ACC112 (cell line): Measurements from ENCODE around the gene AK2.
"Not testable (repeated sequence)": the region's sequence is repeated elsewhere in the genome, so short reads cannot be mapped to it uniquely, and the experiment has no call there.

ENCODE experiments used
- H2AFZ ChIP-seq: fragments of 200-600 bp; sonication (generic); one replicate; pipeline ENCODE4 v1.6.0; 2017; ENCODE audit warnings: antibody characterized with exemption, low read length; ENCODE audit not compliant: unreplicated experiment
- H3K27ac ChIP-seq: fragments of 200-600 bp; sonication (generic); 2 replicates; pipeline ENCODE4 v1.5.1; 2014; ENCODE audit warnings: low read depth, mild to moderate bottlenecking, antibody characterized with exemption, low read length, moderate library complexity
- H3K27me3 ChIP-seq: fragments of 200-600 bp; sonication (generic); 2 replicates; pipeline ENCODE4 v1.6.1; 2014; ENCODE audit warnings: mild to moderate bottlenecking, antibody characterized with exemption, low read length, moderate library complexity, mixed read lengths; ENCODE audit not compliant: insufficient read depth
- H3K36me3 ChIP-seq: fragments of 200-600 bp; sonication (generic); 2 replicates; pipeline ENCODE4 v1.6.1; 2016; ENCODE audit warnings: mild to moderate bottlenecking, antibody characterized with exemption, low read length, moderate library complexity, mixed read lengths; ENCODE audit not compliant: insufficient read depth
- H3K4me1 ChIP-seq: fragments of 200-600 bp; sonication (generic); one replicate; pipeline ENCODE4 v1.6.1; 2016; ENCODE audit warnings: low read length, mixed read lengths; ENCODE audit not compliant: insufficient read depth, unreplicated experiment, control insufficient read depth
- H3K4me3 ChIP-seq: fragments of 200-600 bp; sonication (generic); 2 replicates; pipeline ENCODE4 v1.5.1; 2014; ENCODE audit warnings: mild to moderate bottlenecking, low read depth, low read length
- H3K79me2 ChIP-seq: fragments of 200-600 bp; sonication (generic); one replicate; pipeline ENCODE4 v1.6.0; 2016; ENCODE audit warnings: low read length; ENCODE audit not compliant: control insufficient read depth, unreplicated experiment, insufficient read depth

AK2 gene

DNA sequence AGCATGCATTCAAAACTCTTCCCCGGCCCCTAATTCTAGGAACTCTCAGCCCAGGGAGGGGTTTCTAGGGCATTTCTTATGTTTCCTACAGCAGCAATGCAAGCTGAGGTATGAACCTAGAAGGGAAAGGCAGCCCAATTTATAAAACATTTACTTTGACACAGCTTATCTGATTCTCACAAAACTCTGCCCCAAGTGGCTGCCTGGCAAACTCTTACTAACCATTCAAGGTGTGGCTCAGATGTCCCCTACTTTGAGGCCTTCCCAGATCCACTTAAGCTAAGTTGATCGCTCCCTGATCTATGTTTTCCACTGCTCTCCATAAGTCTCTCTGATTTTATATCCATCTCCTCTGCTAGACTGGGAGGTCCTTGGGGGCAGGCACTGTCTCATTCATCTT lies 35.4 kb downstream of the AK2 start:
- no peaks in the 10 kb centered on the region for H3K79me2 ChIP-seq
- H3K36me3 ChIP-seq, result no peaks in the 10 kb centered on the region
- H3K27ac ChIP-seq, result no peak overlapping the region
- no peak overlapping the region for H2AFZ ChIP-seq
- H3K4me3 ChIP-seq, result no peak overlapping the region
- no peaks in the 10 kb centered on the region for H3K27me3 ChIP-seq
- H3K4me1 ChIP-seq, result peaks cover 39% of the 10 kb centered on the region

DNA sequence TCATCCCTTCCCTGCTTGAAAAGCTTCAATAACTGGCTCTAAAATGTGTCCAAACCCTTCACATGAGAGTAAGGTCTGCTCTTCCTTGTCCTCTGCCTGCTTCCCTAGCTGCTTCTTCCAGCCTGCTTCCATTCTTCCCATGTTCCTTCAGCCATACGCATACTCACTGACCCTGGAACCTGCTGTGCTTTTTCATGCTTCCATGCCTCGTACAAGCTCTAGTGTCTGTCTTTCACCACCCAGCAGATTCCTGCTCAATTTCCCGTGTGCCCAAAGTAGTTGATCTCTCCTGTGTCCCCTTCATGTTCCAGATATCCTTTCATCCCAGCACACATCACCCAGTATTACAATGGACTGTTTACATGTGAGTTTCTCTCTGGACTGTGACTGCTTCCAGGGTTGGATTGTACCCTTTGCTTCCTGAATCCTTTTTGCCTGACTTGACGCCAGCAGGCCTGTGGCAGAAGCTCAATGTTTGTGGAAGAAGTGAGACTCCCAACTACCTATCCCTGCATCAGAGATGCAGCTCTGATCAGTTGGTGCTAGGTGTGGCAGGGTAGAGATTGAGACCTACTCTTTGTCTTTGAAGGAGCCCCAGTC lies 36.2 kb downstream of the AK2 start:
- Histone ChIP-seq H3K27ac (no peak overlapping the region), H3K4me1 (peaks cover 39% of the 10 kb centered on the region), H3K79me2 (no peaks in the 10 kb centered on the region), H3K4me3 (no peak overlapping the region), H3K36me3 (no peaks in the 10 kb centered on the region), H3K27me3 (no peaks in the 10 kb centered on the region), H2AFZ (no peak overlapping the region)

DNA sequence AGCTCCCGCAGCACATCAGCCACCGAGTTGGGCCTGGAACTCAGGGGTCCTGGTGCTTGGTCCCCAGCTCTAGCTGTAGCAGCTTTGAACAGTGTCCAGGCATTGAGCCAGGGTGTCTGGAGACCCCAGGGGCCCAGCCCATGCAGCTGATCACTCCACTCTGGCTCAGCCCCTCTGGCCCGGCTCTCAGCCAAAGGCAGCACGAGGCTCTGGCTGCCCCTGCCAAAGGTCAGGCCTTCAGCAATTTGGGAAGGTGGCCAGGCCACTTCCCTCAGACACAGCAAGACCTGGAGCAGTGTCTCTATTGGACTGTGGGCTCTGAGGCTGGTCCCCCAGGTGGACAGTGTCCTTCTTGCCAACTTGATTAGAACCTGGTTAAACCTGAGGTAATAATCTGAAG lies 37.7 kb downstream of the AK2 start:
- no peaks in the 10 kb centered on the region for H3K79me2 ChIP-seq
- peak overlapping the region; percentile 88; the same call in 1 of the 2 replicates for H3K27ac ChIP-seq
- H3K36me3 ChIP-seq, result no peaks in the 10 kb centered on the region

DNA sequence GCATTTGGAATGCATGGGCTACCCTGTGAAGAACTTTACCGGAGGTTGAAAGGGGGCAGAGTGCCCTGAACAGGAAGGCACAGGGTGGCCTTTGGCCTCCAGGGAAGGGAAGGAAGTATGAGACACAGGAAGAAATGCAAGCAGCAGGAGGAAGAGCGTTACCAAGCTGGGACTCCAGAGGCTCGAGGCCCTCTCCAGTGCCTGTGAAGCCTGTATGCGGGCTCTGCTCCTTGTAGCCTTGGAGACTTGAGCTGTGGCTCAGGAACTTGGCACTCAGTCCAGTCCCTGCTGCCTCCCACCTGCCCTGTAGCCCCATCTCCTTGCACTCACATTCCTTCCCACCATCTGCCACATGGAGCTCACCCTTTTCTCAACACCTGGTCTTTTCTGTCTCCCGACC lies 38.6 kb downstream of the AK2 start:
- H3K27me3 ChIP-seq, result no peaks in the 10 kb centered on the region

More for the DNA sequence above, 37.7 kb downstream of the AK2 start:
- no peak overlapping the region for H2AFZ ChIP-seq
- no peaks in the 10 kb centered on the region for H3K27me3 ChIP-seq
- H3K4me1 ChIP-seq, result peaks cover 27% of the 10 kb centered on the region
- no peak overlapping the region for H3K4me3 ChIP-seq

DNA sequence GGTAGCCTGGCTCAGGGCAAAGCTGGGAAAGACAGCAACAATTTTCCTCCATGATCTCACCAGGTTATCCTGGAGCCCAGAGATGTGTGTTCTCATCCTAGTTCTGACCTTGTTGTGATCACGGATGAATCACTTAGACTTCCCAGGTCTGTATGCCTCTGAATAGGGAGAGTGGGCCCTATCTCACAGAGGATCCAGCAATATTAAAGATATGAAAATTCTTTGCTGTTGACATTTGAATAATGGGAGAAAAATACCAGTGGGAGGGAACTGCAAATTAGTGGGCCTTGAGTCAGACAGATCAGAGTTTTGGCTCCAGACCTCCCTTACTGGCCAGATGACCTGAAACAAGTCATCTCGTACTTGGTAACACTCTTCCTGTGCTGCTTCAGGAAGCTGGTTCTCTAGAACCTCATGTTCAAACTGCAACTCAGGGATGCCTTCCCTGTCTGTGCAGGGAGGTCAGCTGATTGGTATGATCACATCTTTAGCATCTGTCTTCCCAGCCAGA lies 39.2 kb downstream of the AK2 start:
- peaks cover 35% of the 10 kb centered on the region for H3K4me1 ChIP-seq

More for the DNA sequence above, 38.6 kb downstream of the AK2 start:
- no peak overlapping the region for H2AFZ ChIP-seq
- no peak overlapping the region for H3K4me3 ChIP-seq
- H3K79me2 ChIP-seq, result no peaks in the 10 kb centered on the region
- peaks cover 29% of the 10 kb centered on the region for H3K4me1 ChIP-seq
- no peaks in the 10 kb centered on the region for H3K36me3 ChIP-seq
- peak overlapping the region; percentile 88 for H3K27ac ChIP-seq

DNA sequence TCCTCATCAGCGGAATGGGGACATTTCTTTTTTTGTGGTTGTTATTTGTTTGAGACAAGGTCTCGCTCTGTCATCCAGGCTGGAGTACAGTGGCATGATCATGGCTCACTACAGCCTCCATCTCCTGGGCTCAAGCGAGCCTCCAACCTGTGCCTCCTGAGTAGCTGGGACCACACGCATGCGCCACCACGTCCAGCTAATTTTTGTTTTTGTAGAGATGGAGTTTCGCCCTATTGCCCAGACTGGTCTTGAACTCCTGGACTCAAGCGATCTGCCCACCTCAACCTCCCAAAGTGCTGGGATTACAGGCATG lies 43.4 kb downstream of the AK2 start:
- not testable (repeated sequence) for H3K36me3 ChIP-seq, H3K79me2 ChIP-seq, H3K4me3 ChIP-seq, H2AFZ ChIP-seq, H3K27me3 ChIP-seq
- peak overlapping the region; percentile 88; the same call in 1 of the 2 replicates for H3K27ac ChIP-seq
- H3K4me1 ChIP-seq, result peaks cover 54% of the 10 kb centered on the region

More for the DNA sequence above, 39.2 kb downstream of the AK2 start:
- no peaks in the 10 kb centered on the region for H3K79me2 ChIP-seq
- H2AFZ ChIP-seq, result no peak overlapping the region
- no peaks in the 10 kb centered on the region for H3K36me3 ChIP-seq
- H3K27ac ChIP-seq, result peak overlapping the region; percentile 88
- H3K4me3 ChIP-seq, result no peak overlapping the region
- H3K27me3 ChIP-seq, result no peaks in the 10 kb centered on the region

DNA sequence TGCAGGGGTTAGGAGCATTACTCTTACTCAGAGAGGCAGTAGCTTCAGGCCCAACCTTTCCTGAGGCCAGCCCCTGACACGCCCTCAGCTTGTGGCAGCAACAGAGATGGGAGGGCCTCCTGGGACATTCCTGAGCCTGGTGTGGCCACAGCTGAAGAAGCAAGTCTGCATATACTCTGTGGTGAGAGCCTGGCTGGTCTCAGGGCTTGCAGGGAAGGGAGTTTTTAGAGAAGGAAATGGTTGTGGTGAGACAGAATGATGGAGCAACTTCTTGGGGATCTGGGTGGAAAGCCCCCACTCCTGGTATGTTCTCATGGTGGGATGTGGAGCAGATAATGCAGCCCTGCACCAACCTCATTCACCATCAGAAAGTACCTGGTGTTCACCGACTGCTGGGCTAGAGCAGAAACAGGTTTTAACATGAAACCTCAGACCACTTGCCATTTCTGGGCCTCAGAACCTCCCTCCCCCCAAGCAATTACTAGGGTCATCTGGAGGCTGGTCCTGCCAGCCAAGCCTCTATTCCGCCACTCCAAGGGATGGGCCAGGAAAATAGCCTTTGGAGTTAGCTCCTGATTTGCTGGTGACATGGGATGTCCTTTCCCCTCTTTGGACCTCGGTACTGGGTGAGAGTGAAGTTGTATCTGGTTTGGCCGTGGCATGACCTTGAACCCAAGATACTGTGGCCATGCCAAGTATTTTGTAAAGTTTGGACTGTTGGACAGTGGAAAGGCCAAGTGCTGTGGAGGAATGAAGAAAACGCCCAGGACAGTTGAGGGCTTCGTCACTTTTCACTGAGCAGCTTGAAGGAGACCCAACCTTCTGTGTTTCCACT lies 44.0 kb downstream of the AK2 start:
- Histone ChIP-seq H3K4me1 (peaks cover 52% of the 10 kb centered on the region), H3K79me2 (no peaks in the 10 kb centered on the region), H3K36me3 (no peaks in the 10 kb centered on the region), H2AFZ (no peak overlapping the region), H3K27ac (peak overlapping the region; percentile 88), H3K4me3 (no peak overlapping the region), H3K27me3 (no peaks in the 10 kb centered on the region)

DNA sequence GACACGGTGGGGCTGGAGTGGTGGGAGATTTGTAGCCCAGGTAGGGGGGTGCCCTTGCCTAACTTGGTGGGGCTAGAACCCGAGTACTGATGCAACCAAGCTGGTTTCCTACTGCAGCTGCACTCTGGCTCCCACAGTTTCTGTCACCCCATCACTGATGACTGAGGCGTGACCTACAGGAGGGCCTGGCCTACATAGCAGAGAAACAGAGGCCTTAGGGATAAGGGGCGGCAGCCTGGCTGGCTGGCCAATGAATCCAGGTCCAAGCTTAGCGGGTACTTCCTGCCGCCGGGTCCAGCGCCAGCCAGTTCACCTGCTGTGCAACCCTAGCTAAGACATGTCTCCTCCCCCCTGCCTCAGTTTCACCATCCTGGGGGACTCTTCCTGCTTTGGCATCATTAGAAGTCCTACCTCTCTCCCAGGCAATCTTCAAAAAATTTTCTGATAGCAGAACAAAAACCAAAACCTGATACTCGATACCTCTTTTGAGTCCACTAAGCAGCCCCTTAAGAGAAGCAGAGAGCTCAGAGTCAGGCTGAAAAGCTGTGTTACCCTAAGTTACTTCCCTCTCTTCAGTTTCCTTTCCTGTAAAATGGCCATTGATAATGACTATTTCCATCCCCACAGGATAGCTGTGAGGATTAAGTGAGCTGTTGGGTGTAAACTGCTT lies 44.7 kb downstream of the AK2 start:
- H3K4me3 ChIP-seq, result no peak overlapping the region
- H3K36me3 ChIP-seq, result no peaks in the 10 kb centered on the region
- H3K79me2 ChIP-seq, result no peaks in the 10 kb centered on the region
- H3K4me1 ChIP-seq, result peaks cover 44% of the 10 kb centered on the region
- H3K27me3 ChIP-seq, result no peaks in the 10 kb centered on the region
- H2AFZ ChIP-seq, result no peak overlapping the region
- H3K27ac ChIP-seq, result peak overlapping the region; percentile 88

DNA sequence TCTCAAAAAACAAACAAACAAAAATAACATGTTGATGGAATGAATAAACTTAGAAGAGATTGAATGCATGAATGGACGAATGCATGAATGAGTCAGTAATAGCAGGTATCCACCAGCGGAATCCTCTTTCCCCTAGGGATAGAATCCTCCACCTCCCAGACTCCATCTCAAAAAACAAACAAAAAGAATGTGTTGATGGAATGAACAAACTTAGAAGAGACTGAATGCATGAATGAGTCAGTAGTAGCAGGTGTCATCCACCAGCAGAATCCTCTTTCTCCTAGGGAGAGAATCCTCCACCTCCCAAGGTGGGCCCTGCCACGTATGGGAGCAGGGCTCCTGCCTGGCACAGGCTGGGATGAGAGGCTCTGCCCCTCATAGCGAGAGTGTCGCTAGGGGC lies 45.3 kb downstream of the AK2 start:
- H3K36me3 ChIP-seq, result no peaks in the 10 kb centered on the region
- H3K27me3 ChIP-seq, result no peaks in the 10 kb centered on the region
- no peaks in the 10 kb centered on the region for H3K79me2 ChIP-seq
- no peak overlapping the region for H2AFZ ChIP-seq
- no peak overlapping the region for H3K4me3 ChIP-seq
- H3K4me1 ChIP-seq, result peaks cover 41% of the 10 kb centered on the region
- peak overlapping the region; percentile 88; the same call in 1 of the 2 replicates for H3K27ac ChIP-seq

DNA sequence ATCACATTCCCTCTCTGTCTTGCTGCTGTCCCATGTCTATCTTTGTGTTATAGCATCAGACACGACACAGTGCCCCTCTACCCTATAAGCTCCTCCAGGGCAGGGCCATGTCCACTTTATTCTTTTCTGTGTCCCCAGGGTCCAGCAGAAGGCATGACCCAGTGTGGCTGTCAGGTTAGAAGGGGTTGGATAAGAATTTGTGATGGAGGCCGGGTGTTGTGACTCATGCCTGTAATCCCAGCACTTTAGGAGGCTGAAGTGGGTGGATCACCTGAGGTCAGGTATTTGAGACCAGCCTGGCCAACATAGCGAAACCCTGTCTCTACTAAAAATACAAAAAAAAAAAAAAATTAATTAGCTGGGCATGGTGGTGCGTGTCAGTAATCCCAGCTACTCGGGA lies 45.8 kb downstream of the AK2 start:
- peaks cover 41% of the 10 kb centered on the region for H3K4me1 ChIP-seq
- no peaks in the 10 kb centered on the region for H3K79me2 ChIP-seq
- H2AFZ ChIP-seq, result no peak overlapping the region
- H3K27me3 ChIP-seq, result no peaks in the 10 kb centered on the region
- no peak overlapping the region for H3K27ac ChIP-seq
- no peaks in the 10 kb centered on the region for H3K36me3 ChIP-seq
- H3K4me3 ChIP-seq, result no peak overlapping the region
